Measurements from ENCODE around the gene HS2ST1.
"Not testable (repeated sequence)": the region's sequence is repeated elsewhere in the genome, so short reads cannot be mapped to it uniquely, and the experiment has no call there.

HS2ST1 gene

GRCh38 chr1:86994061-86994460, 79.6 kb downstream of the HS2ST1 start:
- no peak for FAIRE-seq
- no peak for DNase-seq (ENCODE audit: insufficient read length, low spot score)
- no peak for TF ChIP-seq POLR2A (IDR thresholded peaks at IDR 0.05; ENCODE audit: low read depth, low read length)

- DNase-seq (ENCODE audit: insufficient read length, low spot score) = no peak
- FAIRE-seq = no peak
- TF ChIP-seq POLR2A (IDR thresholded peaks at IDR 0.05; ENCODE audit: low read depth, low read length) = no peak
Measured at GRCh38 chr1:86997538-86997937, 83.1 kb downstream of the HS2ST1 start.

DNA sequence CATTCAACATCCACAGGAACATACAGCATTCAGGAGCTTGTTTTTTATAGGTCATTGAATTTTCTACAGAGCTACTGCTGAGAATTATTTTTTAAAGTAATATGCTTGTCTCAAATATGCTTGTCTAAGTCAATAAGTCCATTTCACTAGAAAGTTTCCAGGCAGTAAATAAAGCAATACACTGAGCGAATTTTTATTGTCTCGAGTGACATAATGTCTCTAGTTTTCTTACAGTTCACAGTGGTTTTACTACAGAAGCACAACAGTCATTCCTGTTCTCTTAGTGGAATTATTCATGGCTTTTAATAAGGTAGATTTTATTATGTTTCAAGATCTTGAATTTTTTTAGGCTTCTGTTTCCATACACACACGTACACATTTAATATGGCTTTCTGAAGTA, 83.8 kb downstream of the HS2ST1 start:
- FAIRE-seq (no peak), DNase-seq (ENCODE audit: insufficient read length, low spot score) (no peak)
- no peak for TF ChIP-seq POLR2A (IDR thresholded peaks at IDR 0.05; ENCODE audit: low read depth, low read length)

DNA sequence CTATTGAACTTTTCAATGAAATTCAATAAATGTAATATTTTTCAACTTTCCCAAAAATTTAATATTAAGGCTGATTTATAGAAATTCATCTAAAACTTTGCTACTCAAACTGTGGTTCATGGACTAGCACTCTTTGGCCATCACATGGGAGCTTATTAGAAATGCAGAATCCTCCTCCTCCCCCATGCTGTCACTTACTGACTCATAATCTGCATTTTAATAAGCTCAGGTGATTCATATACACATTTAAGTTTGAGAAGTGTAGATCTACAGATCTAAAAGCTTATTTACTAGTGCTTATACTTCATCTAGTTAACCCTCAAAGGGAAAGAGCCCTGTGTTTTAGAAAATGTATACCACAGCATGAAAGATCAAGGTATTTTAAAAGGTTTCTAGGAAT, 84.3 kb downstream of the HS2ST1 start:
- no peak for FAIRE-seq
- DNase-seq (ENCODE audit: insufficient read length, low spot score) = no peak
- TF ChIP-seq POLR2A (IDR thresholded peaks at IDR 0.05; ENCODE audit: low read depth, low read length) = no peak

DNA sequence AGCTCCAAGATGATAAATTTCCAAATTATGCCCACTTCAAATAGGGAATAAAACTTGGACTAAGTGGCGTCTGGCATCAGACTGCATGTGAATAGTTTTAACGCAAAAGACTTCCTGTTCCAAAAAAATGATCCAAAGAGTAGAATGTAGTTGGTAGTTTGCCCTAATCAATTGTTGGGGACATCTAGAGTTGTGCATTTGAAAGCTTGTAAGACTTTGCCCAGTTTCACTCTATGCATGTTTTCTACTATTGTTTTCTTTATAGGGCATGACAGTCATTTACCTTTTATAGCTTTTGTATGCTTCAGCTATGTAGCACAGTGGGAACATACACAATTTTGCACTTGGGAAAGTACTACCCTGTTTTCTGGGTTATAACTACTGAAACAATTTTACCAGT, 86.0 kb downstream of the HS2ST1 start:
- no peak for TF ChIP-seq POLR2A (IDR thresholded peaks at IDR 0.05; ENCODE audit: low read depth, low read length)
- FAIRE-seq = no peak
- DNase-seq (ENCODE audit: insufficient read length, low spot score) = no peak

DNA sequence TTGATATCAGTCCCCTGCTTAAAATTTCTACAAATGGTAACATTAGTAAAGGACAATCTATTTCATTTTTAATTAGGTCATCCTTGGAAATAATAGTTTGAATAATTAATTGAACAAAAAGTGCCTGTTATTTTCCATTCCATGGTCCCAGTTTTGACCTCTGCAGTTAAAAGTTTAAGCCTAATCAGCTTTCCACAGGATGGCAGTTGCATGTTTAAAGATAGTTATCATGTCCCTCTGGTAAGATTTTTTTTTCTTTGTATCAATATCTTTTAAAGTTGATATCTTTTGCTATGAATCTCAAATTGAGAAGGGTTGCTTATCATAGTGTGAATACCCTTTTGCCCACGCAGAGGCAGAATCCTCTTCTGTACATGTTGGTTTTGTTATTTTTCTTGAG, 90.4 kb downstream of the HS2ST1 start:
- TF ChIP-seq POLR2A (IDR thresholded peaks at IDR 0.05; ENCODE audit: low read depth, low read length) = no peak
- FAIRE-seq = no peak

GRCh38 chr1:87007323-87007722, 92.9 kb downstream of the HS2ST1 start:
- no peak for TF ChIP-seq POLR2A (IDR thresholded peaks at IDR 0.05; ENCODE audit: low read depth, low read length)
- DNase-seq (ENCODE audit: insufficient read length, low spot score) (no peak), FAIRE-seq (no peak)

More for the DNA sequence above, 90.4 kb downstream of the HS2ST1 start:
- no peak for DNase-seq (ENCODE audit: insufficient read length, low spot score)

DNA sequence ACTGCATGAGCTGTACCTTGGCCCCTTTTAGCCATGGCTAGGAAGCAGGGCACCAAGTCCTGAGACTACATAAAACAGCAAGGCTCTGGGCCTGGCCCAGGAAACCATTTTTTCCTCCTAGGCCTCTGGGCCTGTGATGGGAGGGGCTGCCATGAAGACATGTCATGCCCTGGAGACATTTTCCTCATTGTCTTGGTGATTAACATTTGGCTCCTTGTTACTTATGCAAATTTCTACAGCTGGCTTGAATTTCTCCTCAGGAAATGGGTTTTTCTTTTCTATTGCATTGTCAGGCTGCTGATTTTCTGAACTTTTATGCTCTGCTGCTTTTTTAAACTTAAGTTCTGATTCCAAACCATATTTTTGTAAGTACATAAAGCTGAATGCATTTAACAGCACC, 99.0 kb downstream of the HS2ST1 start:
- FAIRE-seq; DNase-seq (ENCODE audit: insufficient read length, low spot score): not testable (repeated sequence)

DNA sequence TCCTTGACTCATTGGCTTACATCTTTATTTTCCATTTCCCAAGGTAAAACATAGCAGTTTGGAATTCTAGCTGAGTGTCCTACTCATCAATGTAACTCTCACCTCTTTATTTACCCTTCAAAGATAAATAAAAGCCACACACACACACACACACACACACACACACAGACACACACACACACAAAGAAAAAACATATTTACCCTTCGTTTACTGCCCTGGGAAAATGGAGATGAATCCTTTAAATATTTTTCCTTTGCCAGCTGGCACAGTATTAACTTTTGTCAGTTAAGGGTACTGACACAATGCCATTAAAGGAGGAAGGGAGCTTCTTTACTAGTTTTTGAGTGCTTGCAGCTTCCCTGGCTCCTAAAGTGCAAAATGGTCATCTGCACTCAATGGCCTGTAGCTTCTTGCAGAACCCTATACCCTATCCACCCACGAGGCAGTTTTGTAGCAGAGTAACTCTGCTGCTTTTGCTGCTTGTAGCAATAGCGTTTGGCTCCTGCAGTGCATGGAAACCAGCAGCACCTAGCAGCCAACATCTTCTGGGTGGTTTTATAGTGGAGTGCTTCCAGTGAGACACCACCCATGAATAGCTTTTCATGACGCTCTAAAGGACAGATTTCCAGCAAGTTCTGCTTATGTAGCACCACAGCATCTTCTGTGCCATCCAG, 103.7 kb downstream of the HS2ST1 start:
- DNase-seq (ENCODE audit: insufficient read length, low spot score) (no peak), FAIRE-seq (no peak)

GRCh38 chr1:87023326-87023725, 108.9 kb downstream of the HS2ST1 start:
- FAIRE-seq = no peak
- no peak for TF ChIP-seq POLR2A (IDR thresholded peaks at IDR 0.05; ENCODE audit: low read depth, low read length)
- no peak for DNase-seq (ENCODE audit: insufficient read length, low spot score)

More for the DNA sequence above, 103.7 kb downstream of the HS2ST1 start:
- TF ChIP-seq POLR2A (IDR thresholded peaks at IDR 0.05; ENCODE audit: low read depth, low read length) = no peak

- FAIRE-seq (peak; percentile 88), DNase-seq (ENCODE audit: insufficient read length, low spot score) (peak; percentile 11)
- no peak for TF ChIP-seq POLR2A (IDR thresholded peaks at IDR 0.05; ENCODE audit: low read depth, low read length)
Measured at GRCh38 chr1:87024936-87025540, 110.6 kb downstream of the HS2ST1 start.

- not testable (repeated sequence) for DNase-seq (ENCODE audit: insufficient read length, low spot score); FAIRE-seq
Measured at GRCh38 chr1:87027561-87027960, 113.1 kb downstream of the HS2ST1 start.

- FAIRE-seq = no peak
- no peak for TF ChIP-seq POLR2A (IDR thresholded peaks at IDR 0.05; ENCODE audit: low read depth, low read length)
Measured at GRCh38 chr1:87028576-87028975, 114.1 kb downstream of the HS2ST1 start.

GRCh38 chr1:87030740-87031690, 116.6 kb downstream of the HS2ST1 start:
- no peak for DNase-seq (ENCODE audit: insufficient read length, low spot score)
- no peak for TF ChIP-seq POLR2A (IDR thresholded peaks at IDR 0.05; ENCODE audit: low read depth, low read length)
- FAIRE-seq = no peak

More at GRCh38 chr1:87028576-87028975, 114.1 kb downstream of the HS2ST1 start:
- no peak for DNase-seq (ENCODE audit: insufficient read length, low spot score)
